ENCODE results near the gene SPINK1.

DNA sequence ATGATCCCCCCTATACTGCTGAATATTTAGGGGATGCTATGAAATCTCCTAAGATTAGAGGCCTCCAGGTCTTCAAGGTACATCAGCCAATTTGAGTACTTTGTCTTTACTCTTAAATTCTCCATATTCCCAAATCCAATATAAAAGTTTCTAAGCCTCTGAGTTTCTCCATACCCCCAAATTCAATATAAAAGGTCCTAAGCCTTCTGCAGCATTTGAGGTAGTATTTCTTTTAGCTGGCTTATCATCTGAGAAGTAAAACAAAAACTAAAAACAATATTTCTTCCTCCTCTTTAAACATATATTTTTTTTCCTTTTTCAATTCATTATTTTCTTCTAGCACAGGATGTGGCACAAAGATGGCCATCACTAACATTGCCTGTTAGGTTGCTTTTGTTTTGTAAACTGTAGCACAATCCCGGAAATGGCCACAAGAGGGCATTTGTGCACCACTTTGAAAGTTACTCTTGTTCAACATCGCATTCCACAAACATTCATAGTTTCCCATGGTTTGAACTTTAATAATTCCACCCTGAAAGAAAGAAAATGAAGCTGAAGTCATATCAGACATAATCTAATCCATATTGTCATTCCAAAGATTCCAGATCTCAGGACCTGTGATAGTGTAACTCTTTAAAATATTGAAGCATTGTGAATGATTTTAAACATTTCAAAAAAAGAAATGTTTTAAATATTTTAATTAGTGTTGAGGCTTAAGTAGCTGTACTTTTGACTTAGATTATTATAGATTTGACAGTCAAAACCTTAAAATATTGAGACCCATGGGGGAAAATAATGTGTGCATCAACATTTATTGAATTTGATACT is 26.0 kb upstream of the SPINK1 start:
- TF ChIP-seq CTCF (conservative IDR thresholded peaks at IDR 0.05 in 1 of 2, IDR thresholded peaks at IDR 0.05 in 1 of 2; ENCODE audit: extremely low read depth in 1 of 2, insufficient read depth in 1 of 2, low read depth in 1 of 2, low read length in 2 of 2) (peak; percentile 78 to 82), EZH2 (IDR thresholded peaks at IDR 0.05; ENCODE audit: borderline replicate concordance, low read length) (no peak)

All from mammary epithelial cell (primary cell).